ENCODE measurements around the gene FLVCR2.

FLVCR2 gene

GRCh38 chr14:75645056-75645455 lies 66.6 kb downstream of the FLVCR2 start:
- TF ChIP-seq, protein P1, sequence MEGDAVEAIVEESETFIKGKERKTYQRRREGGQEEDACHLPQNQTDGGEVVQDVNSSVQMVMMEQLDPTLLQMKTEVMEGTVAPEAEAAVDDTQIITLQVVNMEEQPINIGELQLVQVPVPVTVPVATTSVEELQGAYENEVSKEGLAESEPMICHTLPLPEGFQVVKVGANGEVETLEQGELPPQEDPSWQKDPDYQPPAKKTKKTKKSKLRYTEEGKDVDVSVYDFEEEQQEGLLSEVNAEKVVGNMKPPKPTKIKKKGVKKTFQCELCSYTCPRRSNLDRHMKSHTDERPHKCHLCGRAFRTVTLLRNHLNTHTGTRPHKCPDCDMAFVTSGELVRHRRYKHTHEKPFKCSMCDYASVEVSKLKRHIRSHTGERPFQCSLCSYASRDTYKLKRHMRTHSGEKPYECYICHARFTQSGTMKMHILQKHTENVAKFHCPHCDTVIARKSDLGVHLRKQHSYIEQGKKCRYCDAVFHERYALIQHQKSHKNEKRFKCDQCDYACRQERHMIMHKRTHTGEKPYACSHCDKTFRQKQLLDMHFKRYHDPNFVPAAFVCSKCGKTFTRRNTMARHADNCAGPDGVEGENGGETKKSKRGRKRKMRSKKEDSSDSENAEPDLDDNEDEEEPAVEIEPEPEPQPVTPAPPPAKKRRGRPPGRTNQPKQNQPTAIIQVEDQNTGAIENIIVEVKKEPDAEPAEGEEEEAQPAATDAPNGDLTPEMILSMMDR (IDR thresholded peaks at IDR 0.05; ENCODE audit: low read depth, low read length): no peak
- DNase-seq (ENCODE audit: low read depth in 2 of 2): no peak
- H3K4me3 ChIP-seq (replicated peaks in 1 of 2; ENCODE audit: low read depth in 2 of 2, low read length in 2 of 2): no peak overlapping the region

GRCh38 chr14:75646762-75647161 lies 68.3 kb downstream of the FLVCR2 start:
- no peak overlapping the region for H3K4me3 ChIP-seq (replicated peaks in 1 of 2; ENCODE audit: low read depth in 2 of 2, low read length in 2 of 2)
- TF ChIP-seq, protein P1 (IDR thresholded peaks at IDR 0.05; ENCODE audit: low read depth, low read length): no peak
- DNase-seq (ENCODE audit: low read depth in 2 of 2): no peak

GRCh38 chr14:75647640-75648039 lies 69.2 kb downstream of the FLVCR2 start:
- no peak overlapping the region for H3K4me3 ChIP-seq (replicated peaks in 1 of 2; ENCODE audit: low read depth in 2 of 2, low read length in 2 of 2)
- TF ChIP-seq, protein P1 (IDR thresholded peaks at IDR 0.05; ENCODE audit: low read depth, low read length): no peak
- DNase-seq (ENCODE audit: low read depth in 2 of 2): peak; percentile 68 to 72

GRCh38 chr14:75648066-75648838 lies 69.8 kb downstream of the FLVCR2 start:
- H3K4me3 ChIP-seq (replicated peaks in 1 of 2; ENCODE audit: low read depth in 2 of 2, low read length in 2 of 2): no peak overlapping the region
- TF ChIP-seq, protein P1 (IDR thresholded peaks at IDR 0.05; ENCODE audit: low read depth, low read length): no peak
- DNase-seq (ENCODE audit: low read depth in 2 of 2): peak; percentile 95 to 99

- no peak for DNase-seq (ENCODE audit: low read depth in 2 of 2)
- TF ChIP-seq, protein P1 (IDR thresholded peaks at IDR 0.05; ENCODE audit: low read depth, low read length): no peak
- H3K4me3 ChIP-seq (replicated peaks in 1 of 2; ENCODE audit: low read depth in 2 of 2, low read length in 2 of 2): no peak overlapping the region
These were observed 70.9 kb downstream of the FLVCR2 start for GRCh38 chr14:75649337-75649736.

- TF ChIP-seq, protein P1 (IDR thresholded peaks at IDR 0.05; ENCODE audit: low read depth, low read length): no peak
- DNase-seq (ENCODE audit: low read depth in 2 of 2): no peak
- H3K4me3 ChIP-seq (replicated peaks in 1 of 2; ENCODE audit: low read depth in 2 of 2, low read length in 2 of 2): no peak overlapping the region
These were observed 71.4 kb downstream of the FLVCR2 start for GRCh38 chr14:75649773-75650172.

All from cardiac fibroblast (primary cell).